GM12892 (cell line): ENCODE measurements around the gene KNDC1.

Experiments
- POLR2A ChIP-seq: IDR thresholded peaks from 2 replicates; pipeline ENCODE4 v1.6.1; 2011; ENCODE audit warnings: low read depth, low read length, control low read depth
- POLR2AphosphoS5 ChIP-seq: IDR thresholded peaks from 2 replicates; pipeline ENCODE4 v1.6.1; 2011; ENCODE audit warnings: low read depth, low read length, control low read depth
- TAF1 ChIP-seq: IDR thresholded peaks from 2 replicates; pipeline ENCODE4 v1.6.1; 2011; ENCODE audit warnings: low read depth, mild to moderate bottlenecking, control low read depth, low read length, borderline replicate concordance

- no peak for TF ChIP-seq POLR2A
- TF ChIP-seq TAF1: no peak
- TF ChIP-seq POLR2AphosphoS5: no peak
Observed at GRCh38 chr10:133270773-133271297, 110.8 kb downstream of the KNDC1 start.
